Myocyte (in vitro differentiated cells): ENCODE measurements around the gene MYO1C. TPM values are rescaled to one million over a fixed set of nuclear protein-coding genes. Genes with fewer than 3 reads are reported as not detected.
"Not testable (repeated sequence)": the region's sequence is repeated elsewhere in the genome, so short reads cannot be mapped to it uniquely, and the experiment has no call there.

Experiments used
- DNase-seq: peaks from one replicate; pipeline ENCODE4 v3.0.0-alpha.2; 2012; ENCODE audit warnings: low read depth
- total RNA-seq: library from RNA; depleted of rRNA; stranded (reverse); fragments of >200 nt; gene quantifications from 2 replicates; pipeline ENCODE4 v1.2.3, GENCODE V29; 2014

The MYO1C gene
- total RNA-seq, 1 donor from 2014 or later: 122 TPM

DNA sequence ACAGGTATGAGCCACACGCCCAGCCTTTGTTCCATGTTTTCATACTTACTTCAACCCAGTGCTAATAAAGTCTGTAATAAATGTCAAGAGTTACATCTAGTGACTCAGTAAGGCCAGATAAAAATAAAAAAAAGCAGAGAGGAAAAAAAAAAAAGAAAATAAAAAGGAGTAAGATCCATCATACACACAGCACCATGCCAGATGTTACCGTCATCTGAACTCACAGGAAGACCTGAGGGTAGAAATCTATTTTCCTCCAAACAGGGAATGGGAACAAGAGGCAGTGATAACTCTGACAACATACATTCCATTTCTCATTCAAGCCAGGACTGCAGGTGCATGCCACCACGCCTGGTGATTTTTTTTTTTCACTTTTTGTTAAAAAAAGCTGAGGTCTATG lies 57.2 kb downstream of the MYO1C start:
- no peak for DNase-seq

DNA sequence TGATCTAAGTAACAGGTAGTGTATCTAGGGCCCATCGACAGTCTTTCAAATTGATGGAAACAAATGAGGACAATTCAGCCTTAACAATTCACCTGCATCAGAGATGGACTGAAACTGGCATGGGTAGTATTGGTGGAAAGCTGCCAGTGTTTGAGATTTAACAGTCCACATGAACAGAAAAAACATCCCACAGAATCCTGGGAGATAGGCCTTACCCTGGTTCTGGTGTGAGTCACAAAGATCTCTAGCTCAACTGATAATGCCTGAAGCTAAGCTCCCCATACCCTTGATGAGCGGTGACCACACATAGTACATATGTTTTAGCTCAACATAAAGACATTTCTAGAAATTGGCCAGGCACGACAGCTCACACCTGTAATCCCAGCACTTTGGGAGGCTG lies 58.3 kb downstream of the MYO1C start:
- no peak for DNase-seq

GRCh38 chr17:1431631-1432104 lies 60.8 kb downstream of the MYO1C start:
- DNase-seq: no peak

GRCh38 chr17:1423456-1424135 lies 68.9 kb downstream of the MYO1C start:
- peak; percentile 37 for DNase-seq

DNA sequence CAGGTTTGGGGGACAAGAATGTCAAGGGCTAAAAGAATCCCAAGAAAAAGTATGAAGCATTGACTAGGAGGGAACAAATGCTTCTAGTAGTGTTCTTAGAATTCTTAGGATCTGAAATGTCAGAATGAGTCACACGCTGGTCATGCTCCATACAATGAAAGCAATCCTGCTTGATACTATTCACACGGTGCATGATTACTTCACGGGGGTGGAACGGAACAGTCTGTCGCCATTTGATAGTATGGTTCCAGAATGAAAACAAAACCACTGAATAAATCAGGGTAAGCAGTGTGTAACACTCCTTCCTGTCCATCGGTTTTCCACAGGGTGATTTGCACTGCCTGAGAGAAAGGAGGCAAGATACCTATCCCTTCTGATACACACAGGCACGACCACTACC lies 69.6 kb downstream of the MYO1C start:
- peak; percentile 69 for DNase-seq

DNA sequence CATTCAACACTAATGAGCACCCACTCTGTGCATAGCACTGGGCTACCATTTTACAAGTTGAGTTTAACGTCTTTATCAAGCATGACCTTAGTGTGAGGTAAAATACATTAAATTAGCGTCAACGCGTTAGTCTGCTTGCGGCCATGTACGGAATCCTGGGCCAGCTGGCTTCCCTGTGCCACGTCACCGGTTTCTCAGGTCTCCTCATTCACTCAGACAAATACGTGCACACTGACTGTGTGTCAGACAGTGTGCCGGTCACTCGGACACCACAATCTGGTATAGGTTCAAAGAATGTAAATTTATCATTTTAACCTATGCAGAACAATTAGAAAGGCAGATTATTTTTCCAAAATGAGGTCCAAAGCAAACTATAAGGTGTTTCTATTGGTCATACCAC lies 71.0 kb downstream of the MYO1C start:
- DNase-seq: no peak

DNA sequence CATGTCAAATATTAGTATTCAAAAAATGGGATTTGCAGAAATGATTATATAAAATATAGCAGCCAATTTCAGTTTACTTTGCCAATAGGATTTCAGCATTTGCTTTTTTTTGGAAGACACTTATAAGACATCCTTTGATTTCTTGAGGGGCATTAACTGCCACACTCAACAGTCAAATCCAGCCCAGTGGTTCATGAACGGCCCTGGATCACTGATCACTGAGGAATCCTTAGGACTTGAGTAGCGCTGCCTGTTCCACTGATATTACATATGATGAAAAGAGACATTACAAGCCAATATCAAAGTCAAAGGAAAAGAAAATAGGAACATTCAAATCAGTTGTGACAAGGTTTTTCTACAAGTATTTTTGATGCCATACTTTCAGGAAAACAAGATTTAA lies 71.5 kb downstream of the MYO1C start:
- DNase-seq: no peak

GRCh38 chr17:1420163-1420562 lies 72.3 kb downstream of the MYO1C start:
- no peak for DNase-seq

GRCh38 chr17:1418476-1418875 lies 74.0 kb downstream of the MYO1C start:
- DNase-seq: not testable (repeated sequence)

DNA sequence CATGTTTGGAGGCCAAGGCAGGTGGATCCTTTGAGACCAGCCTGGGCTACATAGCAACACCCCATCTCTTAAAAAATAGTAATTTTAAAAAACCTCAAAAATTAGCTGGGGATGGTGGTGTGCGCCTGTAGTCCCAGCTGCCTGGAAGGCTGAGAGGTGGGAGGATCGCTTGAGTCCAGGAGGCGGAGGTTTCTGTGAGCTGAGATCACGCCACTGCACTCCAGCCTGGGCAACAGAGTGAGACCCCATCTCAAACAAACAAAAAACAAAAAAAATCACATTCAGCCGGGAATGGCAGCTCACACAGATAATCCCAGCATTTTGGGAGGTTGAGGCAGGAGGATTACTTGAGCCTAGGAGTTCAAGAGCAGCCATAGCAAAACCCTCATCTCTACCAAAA lies 76.1 kb downstream of the MYO1C start:
- DNase-seq: no peak

DNA sequence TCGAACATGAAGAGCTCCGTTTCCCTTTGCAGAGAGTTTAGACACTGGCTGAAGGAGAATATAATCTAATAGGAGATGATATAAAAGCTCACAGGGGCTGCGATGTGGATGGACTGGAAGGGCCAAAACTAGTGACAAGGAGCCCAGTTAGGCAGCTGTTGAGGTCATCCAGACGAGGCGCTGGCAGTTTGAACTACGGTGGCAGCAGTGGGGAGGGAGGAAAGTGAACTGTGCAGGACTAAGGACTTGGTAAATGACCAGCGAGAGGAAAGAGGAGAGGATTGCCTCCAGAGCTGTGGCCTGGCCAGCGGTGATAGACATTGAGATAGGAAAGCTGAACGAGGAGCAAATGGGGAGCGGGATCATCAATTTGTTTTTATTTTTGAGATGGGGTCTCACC lies 77.9 kb downstream of the MYO1C start:
- DNase-seq: no peak

Other genes starting within 250 kb of the MYO1C start
- not detected in 2 replicates for gene BHLHA9, start 222.2 kb downstream of the MYO1C start, total RNA-seq
- not detected in 2 replicates for gene TRARG1, start 213.0 kb downstream of the MYO1C start, total RNA-seq
- 680 and 704 TPM in 2 replicates for gene YWHAE, start 92.5 kb downstream of the MYO1C start, total RNA-seq
- gene CRK, start 36.5 kb downstream of the MYO1C start, total RNA-seq: 47.6 and 51.9 TPM in 2 replicates
- gene INPP5K, start 23.9 kb upstream of the MYO1C start, total RNA-seq: 47.2 and 71.4 TPM in 2 replicates
- gene PITPNA, start 70.1 kb upstream of the MYO1C start, total RNA-seq: 25.1 and 29.9 TPM in 2 replicates
- 13.9 and 15.6 TPM in 2 replicates for gene SLC43A2, start 136.1 kb upstream of the MYO1C start, total RNA-seq
- gene SCARF1, start 153.0 kb upstream of the MYO1C start, total RNA-seq: 0.05 and 0.19 TPM in 2 replicates
- gene RILP, start 157.2 kb upstream of the MYO1C start, total RNA-seq: 11.0 and 20.1 TPM in 2 replicates
- gene PRPF8, start 192.2 kb upstream of the MYO1C start, total RNA-seq: 86.1 and 89.3 TPM in 2 replicates
- gene TLCD2, start 217.7 kb upstream of the MYO1C start, total RNA-seq: 1.7 and 1.8 TPM in 2 replicates
- gene WDR81, start 232.0 kb upstream of the MYO1C start, total RNA-seq: 76.0 and 76.8 TPM in 2 replicates